Upper lobe of left lung (tissue), 4 donors: ENCODE results near the gene ZDHHC1.

Source experiments
- EP300 ChIP-seq, 4 donors: sonication (generic); formaldehyde crosslinking; IDR thresholded peaks; one replicate each; pipeline ENCODE4 v1.5.1; 2017; ENCODE audit warnings: antibody characterized with exemption in 4 of 4, control low read depth in 2 of 4
- POLR2A ChIP-seq, 4 donors: fragments of 450-650 bp; IDR thresholded peaks; one replicate each; pipeline ENCODE4 v1.5.1; 2016 to 2017; ENCODE audit warnings: antibody characterized with exemption in 4 of 4, mild to moderate bottlenecking in 2 of 4
- TF ChIP-seq, protein P1 (sequence below), 6 experiments: fragments of 450-650 bp in 4 of 6; fragments of 200-600 bp in 2 of 6; sonication (generic) in 2 of 6; IDR thresholded peaks; one replicate each; pipeline ENCODE4 v1.5.1; 2016 to 2019; ENCODE audit warnings: antibody characterized with exemption in 6 of 6

- TF ChIP-seq, protein P1, sequence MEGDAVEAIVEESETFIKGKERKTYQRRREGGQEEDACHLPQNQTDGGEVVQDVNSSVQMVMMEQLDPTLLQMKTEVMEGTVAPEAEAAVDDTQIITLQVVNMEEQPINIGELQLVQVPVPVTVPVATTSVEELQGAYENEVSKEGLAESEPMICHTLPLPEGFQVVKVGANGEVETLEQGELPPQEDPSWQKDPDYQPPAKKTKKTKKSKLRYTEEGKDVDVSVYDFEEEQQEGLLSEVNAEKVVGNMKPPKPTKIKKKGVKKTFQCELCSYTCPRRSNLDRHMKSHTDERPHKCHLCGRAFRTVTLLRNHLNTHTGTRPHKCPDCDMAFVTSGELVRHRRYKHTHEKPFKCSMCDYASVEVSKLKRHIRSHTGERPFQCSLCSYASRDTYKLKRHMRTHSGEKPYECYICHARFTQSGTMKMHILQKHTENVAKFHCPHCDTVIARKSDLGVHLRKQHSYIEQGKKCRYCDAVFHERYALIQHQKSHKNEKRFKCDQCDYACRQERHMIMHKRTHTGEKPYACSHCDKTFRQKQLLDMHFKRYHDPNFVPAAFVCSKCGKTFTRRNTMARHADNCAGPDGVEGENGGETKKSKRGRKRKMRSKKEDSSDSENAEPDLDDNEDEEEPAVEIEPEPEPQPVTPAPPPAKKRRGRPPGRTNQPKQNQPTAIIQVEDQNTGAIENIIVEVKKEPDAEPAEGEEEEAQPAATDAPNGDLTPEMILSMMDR (IDR thresholded peaks at IDR 0.05) = no peak
- TF ChIP-seq EP300 (IDR thresholded peaks at IDR 0.05) (no peak), POLR2A (IDR thresholded peaks at IDR 0.05) (no peak)
These were observed 12.9 kb upstream of the ZDHHC1 start for GRCh38 chr16:67429053-67429798.
